ENCODE data around the gene SIGLEC8.
"Not testable (repeated sequence)": the region's sequence is repeated elsewhere in the genome, so short reads cannot be mapped to it uniquely, and the experiment has no call there.

The SIGLEC8 gene

DNA sequence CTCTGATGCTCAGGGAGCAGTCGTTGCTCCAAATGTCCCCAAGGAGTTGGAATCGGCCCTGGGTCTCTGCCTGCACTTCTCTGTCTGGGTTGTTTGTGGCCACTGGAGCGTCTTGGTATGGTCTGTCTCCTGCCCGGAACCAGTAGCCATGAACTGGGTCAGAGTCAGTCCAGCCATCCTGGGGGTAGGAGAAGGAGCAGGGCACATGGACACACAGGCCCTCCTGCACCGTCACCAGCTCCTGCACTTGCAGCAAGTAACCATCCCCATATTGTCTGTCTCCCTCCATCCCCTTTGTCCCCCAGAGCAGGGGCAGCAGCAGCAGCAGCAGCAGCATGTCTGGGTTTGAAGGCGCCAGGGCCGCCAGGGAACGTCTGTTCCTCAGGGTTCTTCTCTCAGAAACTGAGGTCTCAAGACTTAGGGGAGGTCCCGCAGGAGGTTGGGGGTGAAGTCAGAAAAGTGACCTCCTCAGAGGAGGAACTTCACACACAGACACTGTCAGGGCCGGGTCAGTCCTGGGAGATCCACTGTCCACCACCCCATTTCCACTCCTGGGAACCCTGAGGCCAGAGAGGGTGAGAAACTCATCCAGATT lies at the start of gene SIGLEC8:
TSS of gene SIGLEC8 (minus strand) at position 404 of the 595 bp plus-strand sequence. CDS start at position 337, 67 bp downstream.
- no peak for DNase-seq

DNA sequence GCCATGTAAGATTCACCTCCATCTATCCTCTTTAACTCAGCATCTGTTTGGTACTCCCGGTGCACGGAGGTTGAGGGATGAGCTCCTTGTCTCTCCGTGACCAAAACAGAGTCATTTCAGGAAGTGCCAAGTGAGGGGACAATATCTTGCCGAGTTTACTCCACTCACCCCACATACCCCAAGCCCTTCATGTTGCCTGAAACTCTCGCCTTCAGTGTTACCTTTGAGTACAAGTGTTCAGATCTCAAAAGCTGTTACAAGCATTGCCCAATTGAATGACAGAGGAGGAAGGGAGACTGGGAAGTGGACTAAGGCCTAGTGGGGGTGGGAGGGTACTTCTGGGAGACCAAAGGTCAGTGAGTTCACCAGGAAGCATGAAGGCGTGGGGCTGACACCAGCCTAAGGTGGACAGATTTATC lies 49.4 kb upstream of the SIGLEC8 start:
- DNase-seq = no peak

DNA sequence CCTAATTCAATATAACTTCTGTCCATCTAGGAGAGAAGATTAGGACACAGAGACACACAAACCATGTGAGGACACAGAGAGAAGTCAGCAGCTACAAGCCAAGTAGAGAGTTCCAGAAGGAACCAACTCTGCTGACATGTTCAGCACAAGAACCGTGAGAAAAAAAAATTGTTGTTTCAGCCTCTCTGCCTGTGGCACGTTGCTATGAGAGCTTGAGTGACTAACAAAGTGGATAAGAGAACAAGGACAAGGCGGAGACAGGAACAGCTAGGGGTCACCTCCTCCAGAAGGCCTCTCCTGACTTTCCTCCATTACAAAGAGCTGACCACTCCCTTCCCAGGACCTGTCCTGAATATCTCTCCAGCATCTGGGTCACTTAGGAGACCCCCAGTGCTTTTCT lies 48.9 kb upstream of the SIGLEC8 start:
- no peak for DNase-seq

DNA sequence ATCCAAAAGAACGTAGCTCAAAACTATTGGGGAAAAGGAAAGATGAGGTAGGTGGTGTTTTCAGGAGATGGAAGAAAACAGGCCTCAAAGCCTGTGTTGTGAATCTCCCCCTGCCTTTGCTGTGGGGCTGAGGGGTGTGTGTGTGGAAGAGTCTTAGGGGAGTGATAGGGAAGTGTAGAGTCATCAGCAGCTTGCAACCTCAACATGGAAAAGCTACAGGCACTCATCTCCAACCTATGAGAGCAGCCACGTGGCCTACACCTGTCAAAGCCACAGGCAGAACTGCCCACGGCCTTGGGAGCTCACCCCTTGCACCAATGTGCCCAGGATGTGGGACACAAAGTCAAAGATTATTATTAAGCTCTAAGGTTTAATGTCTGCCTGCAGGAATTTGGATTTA lies 47.6 kb upstream of the SIGLEC8 start:
- DNase-seq = no peak

DNA sequence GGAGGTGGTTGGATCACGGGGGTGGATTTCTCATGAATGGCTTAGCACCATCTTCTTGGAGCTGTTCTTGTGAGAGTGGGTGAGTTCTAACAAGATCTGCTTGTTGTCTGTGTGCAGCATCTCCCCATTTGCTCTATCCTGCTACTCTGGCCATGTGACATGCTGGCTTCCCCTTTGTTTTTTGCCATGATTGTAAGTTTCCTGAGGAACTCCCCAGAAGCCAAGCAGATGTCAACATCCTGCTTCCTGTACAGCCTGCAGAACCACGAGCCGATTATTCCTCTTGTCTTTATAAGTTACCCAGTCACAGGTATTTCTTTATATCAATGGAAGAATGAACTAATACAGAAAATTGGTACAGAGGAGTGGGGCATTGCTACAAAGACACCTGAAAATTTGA lies 45.6 kb upstream of the SIGLEC8 start:
- no peak for DNase-seq

DNA sequence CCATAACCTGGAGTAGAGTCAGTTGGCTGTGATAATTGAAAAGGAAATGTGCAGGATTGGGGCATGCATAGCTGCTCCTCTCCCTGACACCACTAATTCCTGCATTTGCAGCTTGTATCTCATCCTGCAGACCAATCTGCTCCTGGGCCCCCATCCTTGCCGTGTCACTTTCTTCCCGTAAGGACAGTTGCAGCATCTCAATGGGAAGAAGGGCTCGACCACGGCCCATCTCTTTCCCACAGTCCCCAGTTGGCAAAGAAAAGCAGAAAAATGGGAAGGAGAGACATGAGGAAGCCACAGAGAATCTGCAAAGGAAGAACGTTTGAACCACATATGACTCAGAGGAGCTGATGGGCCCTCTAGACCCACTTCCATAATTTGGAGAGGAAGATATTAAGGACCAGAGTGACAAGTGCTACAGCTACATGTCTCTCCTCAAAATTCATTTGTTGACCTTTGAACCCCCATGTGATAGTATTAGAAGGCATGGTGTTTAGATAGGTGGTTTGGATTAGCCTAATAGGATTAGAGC lies 45.1 kb upstream of the SIGLEC8 start:
- no peak for DNase-seq

DNA sequence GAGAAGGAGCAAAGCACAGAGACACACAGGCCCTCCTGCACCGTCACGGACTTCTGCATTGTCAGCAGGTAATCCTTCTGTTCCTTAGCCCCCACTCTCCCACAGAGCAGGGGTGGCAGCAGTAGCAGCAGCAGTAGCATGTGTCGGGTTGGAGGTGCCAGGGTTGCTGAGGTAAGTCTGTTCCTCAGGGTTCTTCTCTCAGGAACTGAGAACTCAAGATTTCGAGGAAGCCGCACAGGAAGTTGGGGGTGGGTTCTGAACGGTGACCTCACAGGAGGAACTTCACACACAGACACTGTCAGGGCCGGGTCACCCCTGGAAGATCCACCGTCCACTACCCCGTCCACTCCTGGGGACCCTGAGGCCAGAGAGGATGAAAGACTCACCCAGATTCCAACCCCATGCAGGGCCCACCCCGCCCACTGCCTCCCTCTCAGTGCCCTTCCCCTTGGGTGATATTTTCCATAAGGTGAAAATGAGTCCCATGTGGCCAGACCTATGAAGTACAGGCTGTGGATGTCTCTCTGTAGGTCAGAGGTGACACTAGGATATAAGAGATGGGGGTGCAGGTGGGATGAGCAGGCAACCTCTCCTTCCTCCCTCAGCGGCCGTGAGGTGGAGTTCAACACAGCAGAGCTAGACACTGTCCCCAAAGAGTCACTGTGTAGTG lies 43.5 kb upstream of the SIGLEC8 start, which contains the start of gene SIGLEC12:
TSS of gene SIGLEC12 (minus strand) at position 207 of the 670 bp plus-strand sequence. CDS start at position 140, 67 bp downstream.
- no peak for DNase-seq

DNA sequence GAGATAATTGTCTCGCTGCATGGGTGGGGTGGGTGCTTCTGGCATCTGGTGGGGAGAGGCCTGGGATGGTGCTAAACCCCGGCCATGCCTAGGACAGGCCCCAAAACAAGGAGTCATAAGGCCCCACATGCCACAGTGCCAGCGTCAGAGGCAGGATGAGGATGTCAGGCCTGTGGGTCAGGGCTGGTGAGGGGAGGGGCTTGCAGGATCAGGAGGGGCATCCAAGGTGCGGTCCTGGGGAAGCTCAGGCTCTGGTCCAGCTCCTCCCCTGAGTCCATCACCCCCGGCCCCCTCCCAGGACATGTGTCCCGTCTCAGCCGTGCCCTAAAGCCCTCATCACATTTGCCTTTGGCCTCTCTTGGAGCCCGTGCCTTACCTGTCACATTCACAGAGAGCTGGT lies 42.7 kb upstream of the SIGLEC8 start:
- not testable (repeated sequence) for DNase-seq

DNA sequence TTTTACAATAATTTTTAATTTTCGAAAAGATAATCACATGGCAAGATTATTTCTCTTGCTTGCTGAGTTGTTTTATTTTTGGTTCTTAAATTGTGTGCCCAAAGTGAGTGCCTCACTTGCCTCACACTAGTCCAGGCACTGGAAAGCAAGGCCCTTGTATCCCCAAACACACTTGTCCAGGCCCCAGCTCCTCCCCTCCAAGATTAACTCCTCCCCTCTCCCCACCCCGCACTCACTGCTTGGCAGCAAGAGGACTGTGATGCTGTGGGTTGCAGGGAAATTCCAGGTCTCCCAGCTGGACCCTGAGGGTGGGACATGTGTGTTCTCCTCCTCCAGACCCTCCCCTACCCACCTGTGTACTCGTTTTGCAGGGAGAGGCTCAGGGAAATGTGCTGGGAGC lies 39.4 kb upstream of the SIGLEC8 start:
- no peak for DNase-seq

DNA sequence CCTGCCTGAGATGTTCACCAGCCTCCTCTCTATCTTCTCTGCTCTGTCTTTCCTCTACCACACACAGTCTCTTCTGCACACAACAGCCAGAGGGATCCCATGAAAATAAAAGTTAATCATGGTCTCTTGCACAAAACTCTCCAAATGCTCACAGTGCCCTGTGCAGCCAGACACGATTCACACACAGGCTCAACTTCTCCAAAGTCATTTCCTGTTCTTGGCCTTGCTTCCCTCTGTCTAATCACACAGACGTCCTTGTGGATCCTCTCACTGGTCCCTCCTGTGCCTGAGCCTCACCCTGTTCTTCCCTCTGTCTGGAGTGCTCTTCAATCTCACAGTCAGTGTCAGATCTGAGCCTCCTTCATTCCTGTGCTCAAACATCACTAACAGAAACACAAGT lies 35.5 kb upstream of the SIGLEC8 start:
- no peak for DNase-seq

DNA sequence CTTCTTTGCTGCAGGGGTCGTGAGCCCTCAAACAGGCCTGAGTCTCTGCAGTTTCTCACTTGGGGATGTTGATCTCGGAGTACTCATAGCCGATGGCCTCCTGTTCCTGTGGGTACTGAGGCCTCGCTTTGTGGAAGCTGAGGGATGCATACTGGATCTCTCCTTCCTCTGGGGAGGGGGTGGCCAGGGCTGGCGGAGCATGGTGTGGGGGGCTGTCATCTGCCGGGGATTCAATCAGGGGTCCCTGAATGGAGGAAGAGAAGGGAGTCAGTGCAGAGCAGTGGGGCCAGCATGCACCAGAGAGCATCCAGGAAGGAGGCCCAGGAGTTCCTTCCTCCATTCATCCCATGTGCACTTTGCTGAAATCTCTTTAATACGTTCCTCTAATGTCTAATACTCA lies 33.3 kb upstream of the SIGLEC8 start:
- DNase-seq = no peak

DNA sequence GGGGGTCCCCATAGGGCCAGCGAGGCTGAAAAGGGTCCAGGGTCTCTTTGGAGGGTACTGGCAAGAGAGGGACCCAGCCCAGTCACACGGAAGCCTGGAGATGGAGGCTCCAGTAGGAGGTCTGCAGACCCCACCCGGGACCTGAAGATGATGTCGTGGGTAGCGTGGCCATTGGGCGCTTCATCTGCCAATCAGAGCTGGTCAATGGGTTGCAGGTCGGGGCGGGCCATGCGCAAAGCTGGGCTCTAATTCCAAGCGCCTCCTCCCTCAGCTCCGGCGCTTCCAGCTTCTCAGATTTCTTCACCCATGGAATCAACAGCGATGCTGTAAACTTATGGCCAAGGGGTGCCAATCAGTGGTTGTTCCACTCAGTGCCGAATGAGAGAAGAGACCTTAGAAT lies 32.4 kb upstream of the SIGLEC8 start:
- DNase-seq = no peak

DNA sequence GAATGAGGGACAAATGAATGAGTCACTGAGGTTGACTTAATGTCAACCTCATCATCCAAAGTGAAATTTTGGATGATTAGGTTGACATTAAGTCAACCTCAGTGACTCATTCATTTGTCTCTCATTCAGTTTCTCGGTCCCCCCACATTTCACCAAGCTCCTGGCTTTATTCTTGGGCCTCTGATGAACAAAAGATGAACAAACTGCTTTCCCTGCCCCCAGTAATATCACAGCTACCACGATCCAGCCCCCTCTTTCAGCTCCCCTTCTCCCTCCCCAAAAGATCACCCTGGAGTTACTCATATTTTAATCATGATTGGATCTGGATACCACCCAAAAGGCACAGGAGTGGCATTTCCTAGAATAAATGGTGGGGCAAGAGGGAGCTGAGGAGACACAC lies 30.9 kb upstream of the SIGLEC8 start:
- no peak for DNase-seq

DNA sequence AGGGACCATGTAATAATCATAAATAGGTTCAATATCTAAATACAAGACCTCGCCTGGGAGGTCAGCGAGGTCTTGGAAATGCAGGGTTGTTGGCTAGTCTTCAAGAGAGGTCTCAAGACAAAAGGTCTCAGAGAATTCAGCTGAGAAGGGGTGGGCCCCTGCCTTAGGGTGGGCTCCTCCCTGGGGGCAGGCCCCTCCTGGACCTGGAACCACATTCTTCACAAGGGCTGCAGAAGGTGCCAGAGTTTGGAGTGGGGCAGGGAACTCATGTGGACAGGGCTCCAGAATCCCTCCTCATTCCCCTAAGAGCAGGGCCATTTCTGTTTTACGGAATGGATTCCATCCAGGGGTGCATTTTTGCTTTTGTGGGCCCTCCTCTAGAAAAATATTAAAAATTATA lies 30.2 kb upstream of the SIGLEC8 start:
- DNase-seq = no peak

DNA sequence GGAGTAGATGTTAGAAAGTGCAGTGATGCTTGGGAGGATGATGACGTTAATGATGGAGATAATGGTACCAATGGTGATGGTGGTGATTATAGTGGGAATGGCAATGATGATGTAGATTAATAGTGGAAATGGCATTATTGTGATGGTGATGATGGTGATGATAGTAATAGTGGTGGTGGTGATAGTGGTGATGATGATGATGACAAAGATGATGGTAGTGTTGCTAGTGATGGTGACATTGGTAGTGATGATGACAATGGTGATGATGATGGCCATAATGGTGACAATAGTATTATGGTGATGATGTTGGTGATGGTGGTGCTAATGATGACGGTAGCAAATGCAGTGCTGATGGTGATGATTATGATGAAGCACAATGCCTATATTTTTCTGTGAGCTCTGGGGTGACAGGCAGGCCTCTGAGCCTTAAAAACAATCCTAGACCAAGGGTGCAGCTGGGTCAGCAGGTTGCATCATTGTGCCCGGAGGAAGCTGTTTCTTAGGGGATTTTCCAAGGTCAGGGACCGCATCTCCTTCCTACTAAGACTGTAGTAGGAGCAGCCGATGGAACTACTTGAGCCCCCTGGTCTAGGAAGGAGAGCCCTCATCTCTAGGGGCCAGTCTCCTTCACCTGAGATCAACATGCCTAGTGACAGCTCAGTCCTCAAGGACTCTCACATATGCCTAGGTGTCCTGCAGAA lies 27.9 kb upstream of the SIGLEC8 start:
- no peak for DNase-seq

DNA sequence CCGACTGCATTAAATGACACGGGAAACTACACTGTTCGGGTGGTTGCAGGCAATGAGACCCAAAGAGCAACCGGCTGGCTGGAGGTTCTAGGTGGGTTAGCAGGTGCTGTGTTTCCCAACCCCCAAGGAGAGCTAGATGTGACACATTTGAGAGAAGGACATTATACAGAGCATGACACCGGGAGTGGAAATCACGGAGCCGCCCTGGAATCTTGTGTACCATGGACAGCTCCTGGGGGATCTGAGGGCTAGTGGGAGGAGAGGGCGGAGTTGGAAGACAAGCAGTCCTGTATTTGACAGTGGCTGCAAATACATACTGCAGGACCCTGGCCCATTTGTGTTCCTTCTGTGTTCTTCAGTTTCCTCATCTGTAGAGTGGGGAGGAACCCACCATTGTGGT lies 22.3 kb upstream of the SIGLEC8 start:
- no peak for DNase-seq

DNA sequence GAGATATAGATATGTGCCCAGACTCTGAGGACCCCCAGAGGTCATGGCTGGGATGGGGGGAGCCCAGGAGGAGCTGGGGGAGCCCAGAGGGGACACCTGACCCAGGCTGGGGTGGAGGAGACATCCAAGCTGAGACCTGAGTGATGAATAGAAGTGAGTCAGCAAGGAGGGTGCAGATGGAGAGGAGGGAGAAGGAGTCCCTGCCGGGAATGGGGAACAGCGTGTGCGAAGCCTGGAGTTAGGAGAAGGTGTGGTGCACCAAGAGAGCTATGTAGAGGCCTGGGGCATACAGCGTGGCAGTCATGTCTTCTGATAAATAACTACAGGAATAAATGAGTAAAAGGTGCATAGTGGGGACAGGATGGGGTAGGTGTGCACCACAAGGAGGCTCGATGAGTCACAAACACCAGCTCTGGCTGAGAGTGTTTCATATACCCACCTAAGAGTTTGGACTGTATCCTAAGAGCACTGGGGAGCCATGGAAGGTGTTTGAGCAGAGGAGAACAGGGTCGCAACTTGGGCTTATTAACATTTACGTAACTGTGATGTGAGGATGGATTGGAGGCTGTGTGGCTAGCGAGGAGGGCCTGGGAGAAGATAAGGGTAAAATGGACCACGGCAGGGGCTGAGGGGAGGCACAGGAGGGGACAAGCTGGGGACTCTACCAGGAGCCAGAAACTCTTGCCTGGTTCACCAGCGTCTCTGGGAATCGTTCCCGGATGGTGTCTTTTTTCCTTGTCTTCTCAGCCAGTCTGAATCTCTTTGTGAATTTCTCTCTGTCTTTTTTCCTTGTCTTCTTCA lies 21.5 kb upstream of the SIGLEC8 start:
- DNase-seq = no peak

DNA sequence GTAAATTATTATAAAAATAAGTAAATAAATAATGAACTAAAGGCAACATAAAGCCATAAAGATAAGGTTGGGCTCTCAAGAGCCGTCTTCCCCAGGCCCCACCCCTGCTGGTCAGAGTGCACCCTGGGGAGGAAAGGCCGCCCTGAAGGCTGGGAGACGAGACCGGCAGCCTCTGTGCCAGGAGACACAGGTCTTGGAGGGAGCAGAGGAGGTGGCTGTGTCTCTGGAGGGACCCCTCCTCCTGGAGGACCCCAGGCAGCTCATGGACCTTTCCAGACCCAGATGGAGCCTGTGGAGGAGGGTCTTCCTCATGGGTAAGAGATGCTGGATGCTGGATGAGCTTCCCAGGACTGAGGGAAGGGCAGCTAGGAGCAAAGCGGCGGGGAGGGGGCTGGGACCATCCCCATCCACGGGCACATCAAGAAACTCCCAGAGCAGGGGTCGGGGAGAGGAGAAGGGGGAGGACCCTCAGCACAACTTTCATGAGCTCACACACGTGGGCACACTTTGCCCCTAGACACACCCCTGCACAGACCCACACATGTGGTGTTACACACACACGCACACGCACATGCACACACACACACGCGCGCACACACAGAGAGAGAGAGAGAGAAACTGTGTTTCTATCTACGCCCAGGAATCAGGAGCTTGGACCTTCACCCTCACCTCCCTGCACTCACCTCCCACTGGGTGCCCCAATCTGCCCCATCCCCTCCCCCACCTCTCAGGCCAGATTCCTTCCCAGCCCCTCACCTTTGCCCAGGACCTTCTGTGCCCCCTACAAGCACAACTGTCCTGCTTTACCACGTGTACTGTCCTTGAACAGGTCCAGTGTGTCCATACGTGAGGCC lies 20.4 kb upstream of the SIGLEC8 start, which contains the start of gene CEACAM18:
TSS of gene CEACAM18 (plus strand) at position 159 of the 854 bp plus-strand sequence.
- no peak for DNase-seq

DNA sequence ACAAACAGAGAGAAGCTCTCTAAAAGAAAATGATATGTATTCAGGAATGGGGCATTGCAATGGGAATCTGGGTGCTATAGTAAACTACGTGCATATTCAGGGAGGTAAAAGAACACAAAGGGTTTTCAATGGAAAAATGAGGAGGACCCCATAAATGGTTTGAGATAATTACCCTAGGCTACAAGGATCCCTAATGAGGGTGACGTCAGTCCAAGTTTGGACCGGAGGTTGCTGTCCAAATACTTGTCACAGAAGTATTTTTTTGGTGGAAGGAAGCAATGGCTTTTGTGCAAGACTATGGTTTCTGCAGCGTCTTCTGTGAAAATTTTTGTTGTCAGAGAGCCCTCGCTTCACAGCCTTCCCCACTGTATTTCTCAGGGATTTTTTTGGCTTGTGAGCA lies 19.1 kb upstream of the SIGLEC8 start:
- no peak for DNase-seq

DNA sequence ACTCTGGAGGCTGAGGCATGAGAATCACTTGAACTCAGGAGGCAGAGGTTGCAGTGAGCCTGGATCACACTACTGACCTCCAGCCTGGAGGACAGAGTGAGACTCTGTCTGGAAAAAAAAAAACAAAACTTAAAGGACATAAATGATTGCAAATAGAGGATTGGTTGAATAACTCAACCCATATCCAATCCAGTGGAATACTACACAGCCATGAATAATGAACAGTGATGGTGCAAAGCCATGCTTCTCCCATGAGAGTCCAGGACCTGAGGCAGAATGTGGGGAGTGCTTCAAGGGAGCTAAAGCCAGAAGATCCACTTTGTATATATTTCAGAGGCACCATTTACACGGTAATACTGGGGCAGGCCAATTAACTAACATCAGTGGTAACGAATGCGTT lies 17.9 kb upstream of the SIGLEC8 start:
- DNase-seq = no peak

DNA sequence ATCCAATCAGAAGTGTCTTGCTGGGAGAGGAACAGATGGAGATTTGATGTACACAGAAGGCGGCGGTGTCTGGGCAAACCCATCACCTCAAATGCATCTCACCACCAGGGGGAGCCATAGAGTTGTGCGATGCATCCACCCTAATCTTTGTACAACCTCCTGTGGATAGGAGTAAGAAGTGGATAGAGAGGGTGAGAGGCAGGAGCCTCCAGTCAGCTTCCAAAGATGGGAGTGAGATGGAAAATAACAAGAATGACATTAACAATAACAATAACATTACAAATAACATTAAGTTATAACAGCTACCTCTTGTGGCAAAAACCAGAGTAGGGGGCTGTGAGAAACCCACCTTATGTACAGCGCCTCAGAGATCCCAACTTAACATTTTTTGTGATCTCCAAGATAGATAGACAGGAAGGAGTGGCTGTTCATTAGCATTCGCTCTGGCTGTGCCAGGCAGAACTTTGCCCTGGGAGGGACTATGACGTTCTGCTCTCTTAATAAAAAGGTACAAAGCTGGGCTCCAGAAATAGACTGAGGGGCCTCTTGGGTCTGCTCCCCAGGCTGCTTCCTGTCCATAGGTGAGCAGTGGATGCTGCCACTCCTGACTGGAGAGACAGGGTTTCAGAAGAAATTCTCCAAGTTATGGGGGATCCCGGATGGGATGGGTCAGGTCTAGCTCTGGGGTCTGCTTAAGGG lies 14.9 kb upstream of the SIGLEC8 start:
- DNase-seq = peak; percentile 39
